SJCRH30 (cell line): ENCODE results near the gene PNMA6A. TPM values are rescaled to one million over a fixed set of nuclear protein-coding genes. Genes with fewer than 3 reads are reported as not detected.
"Not testable (repeated sequence)": the region's sequence is repeated elsewhere in the genome, so short reads cannot be mapped to it uniquely, and the experiment has no call there.

Experiments
- DNase-seq, 2 experiments: peaks; one replicate each; pipeline ENCODE4 v3.0.0-alpha.2; 2015 to 2020
- H3K27ac ChIP-seq: fragments of 250-450 bp; sonication (Bioruptor Pico); 2 replicates; pipeline ENCODE4 v1.5.1; 2020; ENCODE audit warnings: mild to moderate bottlenecking, moderate library complexity
- H3K27me3 ChIP-seq: fragments of 250-450 bp; sonication (Bioruptor Pico); 2 replicates; pipeline ENCODE4 v1.5.1; 2020; ENCODE audit warnings: mild to moderate bottlenecking, moderate library complexity
- H3K36me3 ChIP-seq: fragments of 250-450 bp; sonication (Bioruptor Pico); 2 replicates; pipeline ENCODE4 v1.5.1; 2020; ENCODE audit warnings: mild to moderate bottlenecking, moderate library complexity
- H3K4me1 ChIP-seq: fragments of 250-450 bp; sonication (Bioruptor Pico); 2 replicates; pipeline ENCODE4 v1.5.1; 2020; ENCODE audit warnings: mild to moderate bottlenecking, moderate library complexity
- H3K4me3 ChIP-seq: fragments of 250-450 bp; sonication (Bioruptor Pico); 2 replicates; pipeline ENCODE4 v1.5.1; 2020; ENCODE audit warnings: mild to moderate bottlenecking, moderate library complexity
- H3K9me3 ChIP-seq: fragments of 250-450 bp; sonication (Bioruptor Pico); replicated peaks from 2 replicates; pipeline ENCODE4 v1.5.1; 2020; ENCODE audit warnings: mild to moderate bottlenecking, moderate library complexity
- total RNA-seq: library from RNA; depleted of rRNA; stranded (reverse); fragments of >200 nt; shearing (Covaris generic); gene quantifications from 2 replicates; pipeline ENCODE4 v1.2.3, GENCODE V29; 2014; rRNA removed

PNMA6A gene
- total RNA-seq, 1 experiment from 2014 or later, result not detected

GRCh38 chrX:153117754-153118153 lies 45.5 kb downstream of the PNMA6A start:
- not testable (repeated sequence) for H3K9me3 ChIP-seq, H3K36me3 ChIP-seq, DNase-seq, H3K4me1 ChIP-seq, H3K27me3 ChIP-seq, H3K27ac ChIP-seq, H3K4me3 ChIP-seq

GRCh38 chrX:153120230-153120629 lies 48.0 kb downstream of the PNMA6A start:
- H3K27me3 ChIP-seq, H3K27ac ChIP-seq, H3K4me3 ChIP-seq, H3K4me1 ChIP-seq, DNase-seq, H3K36me3 ChIP-seq, H3K9me3 ChIP-seq: not testable (repeated sequence)

GRCh38 chrX:153123468-153123867 lies 51.2 kb downstream of the PNMA6A start:
- H3K9me3 ChIP-seq, DNase-seq, H3K27ac ChIP-seq, H3K27me3 ChIP-seq, H3K36me3 ChIP-seq, H3K4me3 ChIP-seq, H3K4me1 ChIP-seq: not testable (repeated sequence)

Other genes with a start within 250 kb of the PNMA6A start
- 26.5 and 29.4 TPM in 2 replicates for gene CETN2, start 241.7 kb upstream of the PNMA6A start, total RNA-seq
- gene NSDHL, start 241.4 kb upstream of the PNMA6A start, total RNA-seq, result 24.7 and 25.2 TPM in 2 replicates
- 0.26 and 0.28 TPM in 2 replicates for gene ZNF185, start 174.4 kb upstream of the PNMA6A start, total RNA-seq
- not detected in 2 replicates for gene PNMA5, start 78.3 kb upstream of the PNMA6A start, total RNA-seq
- not detected in 2 replicates for gene PNMA3, start 16.0 kb upstream of the PNMA6A start, total RNA-seq
- not detected in 2 replicates for gene MAGEA1, start 106.8 kb downstream of the PNMA6A start, total RNA-seq
- not detected in 2 replicates for gene PNMA6F, start 249.3 kb downstream of the PNMA6A start, total RNA-seq